CD4-positive, alpha-beta T cell treated with Interferon alpha-2 for 1 hour (primary cell): ENCODE measurements around the gene METTL17.
"Not testable (repeated sequence)": the region's sequence is repeated elsewhere in the genome, so short reads cannot be mapped to it uniquely, and the experiment has no call there.

Source experiments
- DNase-seq, 2 donors: peaks; one replicate each; pipeline ENCODE4 v3.0.0-alpha.2; 2020 to 2022

The METTL17 gene

GRCh38 chr14:20989787-20990600, at the start of gene METTL17:
METTL17 (plus strand) TSS chr14:20989980; CDS start chr14:20990003, 23 bp downstream.
- DNase-seq, result peak; percentile 86 to 90

GRCh38 chr14:20945146-20945545, 44.6 kb upstream of the METTL17 start:
- DNase-seq, result not testable (repeated sequence)

GRCh38 chr14:20946707-20947106, 43.1 kb upstream of the METTL17 start:
- not testable (repeated sequence) for DNase-seq

GRCh38 chr14:20954736-20955537, 34.8 kb upstream of the METTL17 start, which contains the start of gene RNASE2:
RNASE2 (plus strand) TSS chr14:20955487; CDS start chr14:20955772, 285 bp downstream.
- DNase-seq, result not testable (repeated sequence)

- DNase-seq, result not testable (repeated sequence)
These were observed 34.3 kb upstream of the METTL17 start for GRCh38 chr14:20955538-20955873.

GRCh38 chr14:20956376-20956976, 33.3 kb upstream of the METTL17 start:
- peak in 1 of 2 donors; percentile 57 for DNase-seq

- DNase-seq, result not testable (repeated sequence)
These were observed 30.8 kb upstream of the METTL17 start for GRCh38 chr14:20958946-20959345.

GRCh38 chr14:20969336-20969735, 20.4 kb upstream of the METTL17 start:
- no peak for DNase-seq

- no peak for DNase-seq
These were observed 19.2 kb upstream of the METTL17 start for GRCh38 chr14:20970647-20970982.

- peak; percentile 76 to 85 for DNase-seq
These were observed 18.6 kb upstream of the METTL17 start for GRCh38 chr14:20970983-20971704.

GRCh38 chr14:20971705-20972021, 18.1 kb upstream of the METTL17 start:
- no peak for DNase-seq

- no peak for DNase-seq
These were observed 16.3 kb upstream of the METTL17 start for GRCh38 chr14:20973501-20973900.

- no peak for DNase-seq
These were observed 13.5 kb upstream of the METTL17 start for GRCh38 chr14:20976291-20976690.

- DNase-seq, result no peak
These were observed 11.1 kb upstream of the METTL17 start for GRCh38 chr14:20978687-20979086.

GRCh38 chr14:20980906-20981305, 8.9 kb upstream of the METTL17 start:
- DNase-seq, result no peak

GRCh38 chr14:20982646-20983369, 7.0 kb upstream of the METTL17 start:
- DNase-seq, result no peak

- not testable (repeated sequence) for DNase-seq
These were observed 4.1 kb upstream of the METTL17 start for GRCh38 chr14:20985650-20986049.

GRCh38 chr14:20986811-20987210, 3.0 kb upstream of the METTL17 start:
- no peak for DNase-seq

GRCh38 chr14:20988717-20989470, 886 bp upstream of the METTL17 start:
- DNase-seq, result no peak

- no peak for DNase-seq
These were observed 351 bp upstream of the METTL17 start for GRCh38 chr14:20989471-20989786.

GRCh38 chr14:20996521-20996920, 6.7 kb downstream of the METTL17 start:
- no peak for DNase-seq

GRCh38 chr14:20997115-20997514, 7.3 kb downstream of the METTL17 start:
- no peak for DNase-seq
